Tibial artery (tissue), 4 donors: ENCODE data around the gene AHI1.

Experiments
- DNase-seq, 2 donors: peaks; one replicate each; pipeline ENCODE4 v3.0.0-alpha.2; 2019
- H3K27ac ChIP-seq, 2 donors: fragments of 200-600 bp; sonication (generic) in 1 of 2; 1 replicate in 1 of 2; 2 replicates in 1 of 2; pipeline ENCODE4 v1.5.1; 2018 to 2019; ENCODE audit warnings: mild to moderate bottlenecking in 1 of 2
- H3K27me3 ChIP-seq, 2 donors: fragments of 200-600 bp; sonication (generic) in 1 of 2; one replicate each; pipeline versions ENCODE4 v1.5.1 to v1.6.0; 2016 to 2019
- H3K36me3 ChIP-seq, 3 donors: fragments of 200-600 bp; sonication (generic) in 2 of 3; one replicate each; pipeline ENCODE4 v1.5.1; 2016 to 2019; ENCODE audit warnings: mild to moderate bottlenecking in 2 of 3
- H3K4me1 ChIP-seq, 4 donors: fragments of 200-600 bp; sonication (generic) in 2 of 4; 1 replicate in 3 of 4; 2 replicates in 1 of 4; pipeline ENCODE4 v1.5.1; 2016 to 2019
- H3K4me3 ChIP-seq, 2 donors: fragments of 200-600 bp; sonication (generic) in 1 of 2; 1 replicate in 1 of 2; 2 replicates in 1 of 2; pipeline ENCODE4 v1.5.1; 2018 to 2019; ENCODE audit warnings: mild to moderate bottlenecking in 2 of 2
- H3K9me3 ChIP-seq, 3 donors: fragments of 200-600 bp; sonication (generic) in 1 of 3; one replicate each; pipeline ENCODE4 v1.5.1; 2016 to 2019
- CTCF ChIP-seq, 2 experiments: fragments of 200-600 bp in 1 of 2; fragments of 450-650 bp in 1 of 2; IDR thresholded peaks; one replicate each; pipeline ENCODE4 v1.5.1; 2017 to 2019; ENCODE audit warnings: antibody characterized with exemption in 2 of 2, mild to moderate bottlenecking in 1 of 2, moderate library complexity in 1 of 2
- intact Hi-C: fragments of 100-400 bp; cut with DNase I; formaldehyde crosslinking; loops from one replicate; pipeline ENCODE4 v1.15.0; 2023; ENCODE audit warnings: low total_unique reads

Gene AHI1

GRCh38 chr6:135419162-135419561 lies 78.4 kb downstream of the AHI1 start:
- no peak for TF ChIP-seq CTCF (IDR thresholded peaks at IDR 0.05)
- Histone ChIP-seq H3K36me3 (peaks cover 0 to 16% (median 4%) of the 10 kb centered on the region in 3 donors), H3K9me3 (no peaks in the 10 kb centered on the region), H3K27me3 (no peaks in the 10 kb centered on the region), H3K27ac (no peak overlapping the region), H3K4me1 (no peaks in the 10 kb centered on the region), H3K4me3 (no peak overlapping the region)
- intact Hi-C loops = no loop called here
- no peak for DNase-seq

- intact Hi-C loops = no loop called here
- H3K4me3 ChIP-seq = no peak overlapping the region
- no peaks in the 10 kb centered on the region for H3K9me3 ChIP-seq
- no peak for DNase-seq
- H3K36me3 ChIP-seq = peaks cover 0 to 16% (median 4%) of the 10 kb centered on the region in 3 donors
- H3K27ac ChIP-seq = no peak overlapping the region
- no peaks in the 10 kb centered on the region for H3K27me3 ChIP-seq
- H3K4me1 ChIP-seq = no peaks in the 10 kb centered on the region
- no peak for TF ChIP-seq CTCF (IDR thresholded peaks at IDR 0.05)
These were observed 79.3 kb downstream of the AHI1 start for GRCh38 chr6:135418040-135418760.

GRCh38 chr6:135412761-135413160 lies 84.8 kb downstream of the AHI1 start:
- intact Hi-C loops = no loop called here
- no peaks in the 10 kb centered on the region for H3K27me3 ChIP-seq
- no peaks in the 10 kb centered on the region for H3K4me1 ChIP-seq
- peaks cover 15 to 24% (median 17%) of the 10 kb centered on the region in 3 donors for H3K36me3 ChIP-seq
- no peaks in the 10 kb centered on the region for H3K9me3 ChIP-seq
- no peak for TF ChIP-seq CTCF (IDR thresholded peaks at IDR 0.05)
- no peak for DNase-seq
- no peak overlapping the region for H3K27ac ChIP-seq
- H3K4me3 ChIP-seq = no peak overlapping the region

GRCh38 chr6:135411849-135412248 lies 85.7 kb downstream of the AHI1 start:
- no peak for TF ChIP-seq CTCF (IDR thresholded peaks at IDR 0.05)
- H3K4me1 ChIP-seq = no peaks in the 10 kb centered on the region
- H3K36me3 ChIP-seq = peaks cover 15 to 24% (median 21%) of the 10 kb centered on the region in 3 donors
- no peak overlapping the region for H3K4me3 ChIP-seq
- intact Hi-C loops = no loop called here
- H3K27me3 ChIP-seq = no peaks in the 10 kb centered on the region
- H3K27ac ChIP-seq = no peak overlapping the region
- H3K9me3 ChIP-seq = no peaks in the 10 kb centered on the region
- no peak for DNase-seq

- peaks cover 15 to 26% (median 26%) of the 10 kb centered on the region in 3 donors for H3K36me3 ChIP-seq
- no peaks in the 10 kb centered on the region for H3K9me3 ChIP-seq
- H3K4me1 ChIP-seq = no peaks in the 10 kb centered on the region
- intact Hi-C loops = no loop called here
- H3K4me3 ChIP-seq = no peak overlapping the region
- no peaks in the 10 kb centered on the region for H3K27me3 ChIP-seq
- no peak for TF ChIP-seq CTCF (IDR thresholded peaks at IDR 0.05)
- no peak overlapping the region for H3K27ac ChIP-seq
- no peak for DNase-seq
These were observed 86.2 kb downstream of the AHI1 start for GRCh38 chr6:135411339-135411738.
